Astrocyte of the spinal cord (primary cell): ENCODE results near the gene CDH22.

ENCODE experiments used
- DNase-seq: peaks from one replicate; pipeline ENCODE4 v3.0.0; 2011; ENCODE audit warnings: low read depth, low spot score
- H3K4me3 ChIP-seq: 2 replicates; pipeline ENCODE4 v1.5.1; 2011; ENCODE audit warnings: low read depth, mild to moderate bottlenecking, low read length, moderate library complexity
- in situ Hi-C: cut with HindIII; loops from 2 replicates; pipeline ENCODE4 v1.10.0; 2017; ENCODE audit warnings: low sequenced_read_pairs
- TF ChIP-seq, protein P1 (sequence below): IDR thresholded peaks from 2 replicates; pipeline ENCODE4 v1.5.1; 2012; ENCODE audit warnings: low read depth, mild to moderate bottlenecking, low read length, inconsistent platforms

Gene CDH22

DNA sequence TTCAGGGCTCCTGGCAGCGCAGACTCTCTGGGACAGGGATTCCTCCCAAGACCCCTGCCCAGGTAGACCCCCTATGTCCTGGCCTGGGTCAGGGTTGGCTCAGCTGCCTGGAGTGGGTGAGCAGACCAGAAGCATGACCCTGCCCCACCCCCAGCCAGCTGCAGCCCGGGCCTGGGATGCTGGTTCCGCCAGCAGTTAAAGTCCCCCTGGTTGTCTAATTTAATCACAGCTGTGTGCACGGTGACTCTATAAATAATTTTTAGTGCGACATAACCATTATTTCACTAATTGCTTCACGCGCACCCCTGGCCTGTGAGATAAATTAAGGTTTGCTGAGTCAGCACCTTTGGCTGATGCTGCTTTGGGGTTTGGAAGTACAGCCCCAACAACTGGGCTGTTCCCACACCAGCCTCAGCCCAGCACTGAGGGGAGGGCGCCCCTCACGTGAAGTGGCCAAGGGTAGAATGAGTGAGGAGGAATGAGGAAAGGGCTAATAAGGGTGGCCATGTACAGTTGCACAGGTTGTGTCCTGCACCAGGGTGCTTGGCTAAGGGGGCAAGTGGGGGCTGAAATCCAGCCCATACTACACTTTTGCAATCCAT is 26.1 kb upstream of the CDH22 start:
- TF ChIP-seq, protein P1, sequence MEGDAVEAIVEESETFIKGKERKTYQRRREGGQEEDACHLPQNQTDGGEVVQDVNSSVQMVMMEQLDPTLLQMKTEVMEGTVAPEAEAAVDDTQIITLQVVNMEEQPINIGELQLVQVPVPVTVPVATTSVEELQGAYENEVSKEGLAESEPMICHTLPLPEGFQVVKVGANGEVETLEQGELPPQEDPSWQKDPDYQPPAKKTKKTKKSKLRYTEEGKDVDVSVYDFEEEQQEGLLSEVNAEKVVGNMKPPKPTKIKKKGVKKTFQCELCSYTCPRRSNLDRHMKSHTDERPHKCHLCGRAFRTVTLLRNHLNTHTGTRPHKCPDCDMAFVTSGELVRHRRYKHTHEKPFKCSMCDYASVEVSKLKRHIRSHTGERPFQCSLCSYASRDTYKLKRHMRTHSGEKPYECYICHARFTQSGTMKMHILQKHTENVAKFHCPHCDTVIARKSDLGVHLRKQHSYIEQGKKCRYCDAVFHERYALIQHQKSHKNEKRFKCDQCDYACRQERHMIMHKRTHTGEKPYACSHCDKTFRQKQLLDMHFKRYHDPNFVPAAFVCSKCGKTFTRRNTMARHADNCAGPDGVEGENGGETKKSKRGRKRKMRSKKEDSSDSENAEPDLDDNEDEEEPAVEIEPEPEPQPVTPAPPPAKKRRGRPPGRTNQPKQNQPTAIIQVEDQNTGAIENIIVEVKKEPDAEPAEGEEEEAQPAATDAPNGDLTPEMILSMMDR: no peak
- DNase-seq: no peak
- H3K4me3 ChIP-seq: no peak overlapping the region
- in situ Hi-C loops: no loop called here

DNA sequence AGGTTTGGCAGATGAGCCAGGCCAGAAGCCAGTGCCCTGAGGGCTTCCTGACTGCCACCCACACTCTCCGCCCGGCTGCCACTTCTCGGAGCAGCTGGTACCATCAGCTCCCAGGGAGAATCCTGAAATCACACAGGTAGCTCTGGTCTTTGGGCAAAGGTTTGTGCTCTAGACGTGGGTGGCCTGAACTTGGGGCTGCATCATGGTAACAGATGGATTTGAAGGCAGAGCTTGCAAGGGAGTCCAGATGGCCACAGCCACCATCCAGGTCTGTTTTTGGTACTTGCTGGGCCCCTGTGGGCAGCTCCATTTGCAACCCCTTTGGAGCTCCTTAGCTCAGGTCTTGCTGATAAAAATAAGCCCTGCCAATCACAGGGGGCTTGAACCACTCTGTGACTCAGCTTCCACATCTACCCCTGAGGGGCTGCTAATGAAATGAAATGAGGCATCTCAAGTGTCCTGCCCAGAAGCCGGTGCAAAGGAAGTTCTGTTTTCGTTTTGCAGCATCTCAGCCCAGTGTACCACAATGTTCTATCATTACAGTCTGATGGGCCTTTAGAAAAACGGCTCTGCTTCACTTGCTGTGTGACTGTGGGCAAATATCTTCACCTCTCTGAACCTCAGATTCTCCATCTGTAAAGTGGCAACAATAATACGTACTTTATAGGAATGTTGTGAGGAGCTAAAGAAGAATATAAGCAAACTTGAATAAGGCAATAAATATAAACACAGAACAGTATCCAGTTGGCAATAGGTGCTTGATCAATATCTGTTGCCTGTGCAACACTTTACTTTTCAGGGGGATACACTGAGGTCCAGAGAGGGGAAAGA is 25.1 kb upstream of the CDH22 start:
- no peak for DNase-seq
- TF ChIP-seq, protein P1: no peak
- H3K4me3 ChIP-seq: no peak overlapping the region
- in situ Hi-C loops: no loop called here

DNA sequence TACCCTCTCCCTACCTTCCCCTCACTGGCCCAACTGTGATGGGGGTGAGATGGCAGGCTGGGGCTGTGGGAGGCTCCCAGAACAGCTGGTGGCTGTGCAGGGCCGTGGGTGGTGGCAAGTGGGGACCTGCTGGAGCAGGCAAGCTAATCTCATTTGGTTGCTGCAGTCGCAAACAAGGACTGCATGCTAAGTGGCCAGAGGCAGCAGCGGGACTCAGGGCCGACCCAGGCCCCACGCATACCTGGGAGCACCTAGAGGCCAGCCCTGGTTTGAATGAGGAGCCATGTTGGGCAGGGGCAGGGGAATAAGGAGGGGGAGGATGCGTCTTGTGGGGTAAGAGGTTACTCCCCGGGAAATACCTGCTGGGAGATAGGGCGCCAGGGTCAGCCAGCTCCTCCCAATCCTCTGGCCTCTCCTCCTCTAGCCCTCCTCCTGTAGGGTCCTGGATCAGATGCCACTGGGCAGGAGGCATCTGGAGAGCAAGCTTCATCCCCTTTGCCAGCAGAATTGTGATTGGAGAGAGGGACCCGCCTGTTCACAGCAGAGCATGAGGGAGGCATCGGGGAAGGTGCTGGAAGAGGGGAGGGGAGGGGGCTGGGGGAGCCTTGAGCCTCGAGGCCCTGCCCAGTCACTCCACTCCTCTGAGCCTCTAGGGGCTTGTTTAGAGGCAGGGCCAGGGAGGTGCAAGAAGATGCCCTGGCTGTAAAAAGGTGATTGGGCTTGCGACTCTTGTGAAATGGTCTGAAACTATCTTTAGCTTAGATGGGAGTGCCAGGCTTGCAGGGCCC is 24.3 kb upstream of the CDH22 start:
- in situ Hi-C loops: no loop called here
- no peak overlapping the region for H3K4me3 ChIP-seq
- TF ChIP-seq, protein P1: no peak
- DNase-seq: no peak

DNA sequence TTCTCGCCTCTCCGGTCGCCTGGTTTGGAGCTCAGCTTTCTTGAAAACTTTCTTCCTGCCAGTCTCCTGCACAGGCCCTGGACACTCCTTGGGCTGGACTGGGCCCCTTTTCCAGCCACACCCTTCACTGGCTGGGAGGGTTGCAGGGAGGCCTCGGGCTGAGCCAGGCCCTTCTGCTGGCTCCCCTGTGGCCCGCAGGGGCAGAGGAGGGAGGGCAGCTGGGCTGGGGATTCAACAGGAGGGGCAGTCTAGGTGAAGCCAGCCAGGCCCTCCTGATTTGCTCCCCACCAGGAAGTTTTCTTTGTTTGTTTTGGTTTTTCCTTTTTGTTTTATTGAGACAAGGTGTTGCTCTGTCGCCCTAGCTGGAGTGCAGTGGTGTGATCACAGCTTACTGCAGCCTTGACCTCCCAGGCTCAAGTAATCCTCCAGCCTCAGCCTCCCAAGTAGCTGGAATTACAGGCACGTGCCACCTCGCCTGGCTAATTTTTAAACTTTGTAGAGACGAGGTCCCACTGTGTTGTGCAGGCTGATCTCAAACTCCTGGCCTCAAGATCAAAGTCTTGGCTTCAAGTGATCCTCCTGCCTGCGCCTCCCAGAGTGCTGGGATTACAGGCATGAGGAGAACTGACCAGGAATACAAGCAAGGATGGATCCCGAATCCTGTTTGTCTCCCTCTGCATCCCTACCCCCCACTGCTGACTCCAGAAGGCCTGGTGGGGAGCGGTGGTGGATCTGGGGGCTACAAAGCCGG is 23.5 kb upstream of the CDH22 start:
- TF ChIP-seq, protein P1: no peak
- H3K4me3 ChIP-seq: no peak overlapping the region
- in situ Hi-C loops: no loop called here
- DNase-seq: no peak

DNA sequence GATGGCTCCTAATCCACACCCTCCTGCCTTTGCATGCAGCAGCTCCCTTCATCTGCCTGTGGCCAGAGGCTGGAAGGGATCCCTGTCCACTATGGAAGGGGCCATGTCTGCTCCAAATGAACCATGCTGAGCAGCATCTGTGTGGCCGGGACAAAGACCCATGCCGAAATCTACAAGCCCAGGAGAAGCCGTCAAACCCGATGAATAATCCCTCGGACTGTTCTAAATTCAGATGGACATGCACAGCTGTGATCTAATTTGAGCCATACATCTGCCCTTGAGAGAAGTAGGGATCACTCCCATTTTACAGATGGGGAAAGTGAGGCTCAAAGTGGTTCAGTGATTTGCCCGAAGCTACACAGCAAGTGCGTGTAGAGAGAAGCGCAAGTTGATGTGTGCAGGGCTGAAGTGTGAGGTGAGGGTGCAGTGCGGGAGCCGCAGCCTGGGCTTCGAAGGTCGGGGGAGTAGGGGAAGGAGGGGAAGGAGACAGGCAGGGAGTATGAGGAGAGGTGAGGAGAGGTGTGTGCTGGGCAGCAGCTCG is 22.6 kb upstream of the CDH22 start:
- DNase-seq: no peak
- in situ Hi-C loops: no loop called here
- TF ChIP-seq, protein P1: no peak
- H3K4me3 ChIP-seq: no peak overlapping the region
